ENCODE data around the gene PARP14. TPM values are rescaled to one million over a fixed set of nuclear protein-coding genes. Genes with fewer than 3 reads are reported as not detected.

PARP14 gene
- total RNA-seq, 1 experiment from 2014 or later, result 18.7 TPM

DNA sequence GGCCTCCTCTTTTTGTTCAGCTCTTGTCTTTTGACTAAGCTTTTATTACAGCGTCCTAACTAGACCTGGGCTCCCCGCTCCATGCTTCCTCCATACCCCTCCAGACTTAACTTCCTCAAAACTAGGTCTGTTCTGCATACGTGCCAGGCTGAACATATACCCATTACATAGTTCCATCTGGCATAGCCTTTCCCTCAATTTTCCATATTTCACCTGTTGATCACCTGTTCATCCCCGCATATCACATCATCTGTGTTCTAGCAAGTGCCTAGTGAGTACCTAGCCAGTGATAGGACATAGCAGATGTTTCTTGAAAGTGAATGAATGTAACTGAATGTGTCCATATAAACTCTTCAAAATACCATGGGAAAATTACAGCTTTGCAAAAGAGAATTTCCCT is 36.0 kb downstream of the PARP14 start:
- DNase-seq, result no peak
- Histone ChIP-seq H3K9ac (ENCODE audit: low read length) (no peak overlapping the region), H3K36me3 (ENCODE audit: insufficient read depth, low read length) (no peaks in the 10 kb centered on the region), H2AFZ (ENCODE audit: low read length) (no peak overlapping the region), H3K9me2 (replicated peaks; ENCODE audit: insufficient read depth, low read length) (no peaks in the 10 kb centered on the region), H3K4me3 (ENCODE audit: low read length) (no peak overlapping the region), H3K79me2 (ENCODE audit: low read length) (no peaks in the 10 kb centered on the region), H3K27me3 (ENCODE audit: low read length) (no peaks in the 10 kb centered on the region), H3K9me3 (ENCODE audit: low read length) (no peaks in the 10 kb centered on the region), H3K4me1 (ENCODE audit: low read length) (no peaks in the 10 kb centered on the region), H3K27ac (ENCODE audit: low read length) (no peak overlapping the region), H3K4me2 (ENCODE audit: low read depth, low read length, poor library complexity, severe bottlenecking) (no peak overlapping the region), H4K20me1 (ENCODE audit: insufficient read depth, low read depth, low read length) (no peaks in the 10 kb centered on the region)

DNA sequence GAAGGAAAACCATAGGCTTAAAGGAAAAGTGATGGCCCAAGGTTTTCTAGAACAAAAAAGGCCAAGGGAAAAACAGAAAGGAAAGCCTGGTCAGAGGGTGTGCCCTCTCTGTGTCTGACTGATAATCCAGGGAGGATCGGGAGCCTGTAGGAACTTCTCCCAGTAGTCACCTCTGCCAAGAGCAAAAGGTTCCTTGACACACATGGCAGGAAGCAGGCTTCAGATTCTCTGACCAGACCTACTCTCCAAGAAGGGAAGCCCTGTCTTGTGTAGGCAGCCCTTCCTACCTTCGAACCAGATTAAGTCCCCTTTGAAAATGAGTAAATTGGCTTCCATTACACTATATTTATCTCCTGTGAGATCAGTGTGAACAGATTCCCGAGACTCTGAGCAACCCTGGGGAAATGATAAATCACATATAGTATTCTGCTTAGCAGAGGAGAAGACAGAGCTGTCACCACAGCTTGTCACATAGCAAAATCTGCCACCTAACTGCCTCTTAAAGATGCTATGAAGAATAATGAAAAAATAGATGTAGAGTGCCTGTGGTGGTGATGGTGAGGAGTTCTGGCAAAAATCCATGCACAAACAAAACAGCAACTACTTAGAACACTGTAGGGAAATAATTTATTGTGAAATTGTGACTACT is 38.8 kb downstream of the PARP14 start:
- no peaks in the 10 kb centered on the region for H3K9me2 ChIP-seq (replicated peaks; ENCODE audit: insufficient read depth, low read length)
- H3K27me3 ChIP-seq (ENCODE audit: low read length), result no peaks in the 10 kb centered on the region
- H3K36me3 ChIP-seq (ENCODE audit: insufficient read depth, low read length), result no peaks in the 10 kb centered on the region
- H4K20me1 ChIP-seq (ENCODE audit: insufficient read depth, low read depth, low read length), result no peaks in the 10 kb centered on the region
- no peaks in the 10 kb centered on the region for H3K9me3 ChIP-seq (ENCODE audit: low read length)
- no peaks in the 10 kb centered on the region for H3K79me2 ChIP-seq (ENCODE audit: low read length)
- H2AFZ ChIP-seq (ENCODE audit: low read length), result no peak overlapping the region
- no peak for DNase-seq
- no peaks in the 10 kb centered on the region for H3K4me1 ChIP-seq (ENCODE audit: low read length)
- no peak overlapping the region for H3K27ac ChIP-seq (ENCODE audit: low read length)
- H3K9ac ChIP-seq (ENCODE audit: low read length), result no peak overlapping the region
- H3K4me2 ChIP-seq (ENCODE audit: low read depth, low read length, poor library complexity, severe bottlenecking), result no peak overlapping the region
- no peak overlapping the region for H3K4me3 ChIP-seq (ENCODE audit: low read length)

DNA sequence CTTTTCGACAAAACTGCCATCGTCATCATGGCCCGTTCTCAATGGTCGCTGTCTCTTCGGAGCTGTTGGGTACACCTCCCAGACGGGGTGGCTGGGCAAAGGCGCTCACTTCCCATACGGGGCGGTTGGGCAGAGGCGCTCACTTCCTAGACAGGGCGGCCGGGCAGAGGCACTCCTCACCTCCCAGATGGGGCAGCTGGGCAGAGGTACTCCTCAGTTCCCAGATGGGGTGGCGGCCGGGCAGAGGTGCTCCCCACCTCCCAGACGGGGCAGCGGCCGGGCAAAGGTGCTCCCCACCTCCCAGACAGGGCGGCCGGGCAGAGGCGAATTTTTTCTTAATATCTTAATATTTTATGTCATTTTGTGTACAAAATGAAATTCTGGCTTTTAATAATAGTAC is 44.5 kb downstream of the PARP14 start:
- no peaks in the 10 kb centered on the region for H3K27me3 ChIP-seq (ENCODE audit: low read length)
- no peak overlapping the region for H2AFZ ChIP-seq (ENCODE audit: low read length)
- H3K27ac ChIP-seq (ENCODE audit: low read length), result no peak overlapping the region
- no peaks in the 10 kb centered on the region for H3K4me1 ChIP-seq (ENCODE audit: low read length)
- no peak for DNase-seq
- no peak overlapping the region for H3K4me3 ChIP-seq (ENCODE audit: low read length)
- H3K79me2 ChIP-seq (ENCODE audit: low read length), result no peaks in the 10 kb centered on the region
- no peak overlapping the region for H3K4me2 ChIP-seq (ENCODE audit: low read depth, low read length, poor library complexity, severe bottlenecking)
- no peak overlapping the region for H3K9ac ChIP-seq (ENCODE audit: low read length)
- no peaks in the 10 kb centered on the region for H4K20me1 ChIP-seq (ENCODE audit: insufficient read depth, low read depth, low read length)
- H3K9me2 ChIP-seq (replicated peaks; ENCODE audit: insufficient read depth, low read length), result no peaks in the 10 kb centered on the region
- H3K36me3 ChIP-seq (ENCODE audit: insufficient read depth, low read length), result no peaks in the 10 kb centered on the region
- H3K9me3 ChIP-seq (ENCODE audit: low read length), result no peaks in the 10 kb centered on the region

DNA sequence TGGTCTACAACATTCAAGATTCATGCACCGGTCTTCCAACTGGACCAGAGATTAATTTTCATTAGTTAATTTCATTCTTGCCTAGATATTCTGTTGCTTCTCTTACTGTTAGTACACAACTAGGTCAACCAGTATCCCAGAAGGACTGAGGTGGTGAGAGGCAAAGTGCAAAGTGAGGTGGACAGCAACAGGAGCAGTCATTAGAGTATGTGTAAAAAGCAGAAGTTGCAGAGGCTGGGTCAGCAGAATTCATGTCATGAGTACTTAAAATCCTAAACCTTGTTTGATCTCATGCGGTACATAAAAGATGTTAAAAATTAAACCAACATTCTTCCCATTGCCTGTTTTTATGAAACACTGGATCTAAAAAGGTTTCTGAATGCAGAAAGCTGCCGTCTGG is 46.7 kb downstream of the PARP14 start:
- Histone ChIP-seq H3K27ac (ENCODE audit: low read length) (no peak overlapping the region), H2AFZ (ENCODE audit: low read length) (no peak overlapping the region)
- no peak for DNase-seq

DNA sequence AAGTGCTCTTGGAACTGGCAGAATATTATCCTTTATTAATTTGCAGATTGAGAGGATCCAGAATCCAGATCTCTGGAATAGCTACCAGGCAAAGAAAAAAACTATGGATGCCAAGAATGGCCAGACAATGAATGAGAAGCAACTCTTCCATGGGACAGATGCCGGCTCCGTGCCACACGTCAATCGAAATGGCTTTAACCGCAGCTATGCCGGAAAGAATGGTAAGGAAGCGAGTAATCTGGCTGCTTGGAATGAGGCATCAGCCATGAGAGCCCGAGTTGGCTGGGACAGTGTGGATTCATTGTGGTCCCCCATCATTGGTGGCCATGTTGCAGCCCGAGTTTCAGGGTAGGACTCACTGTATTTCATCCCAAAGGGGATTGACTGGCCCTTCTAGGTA is 47.1 kb downstream of the PARP14 start:
- H3K9ac ChIP-seq (ENCODE audit: low read length), result no peak overlapping the region
- no peaks in the 10 kb centered on the region for H3K27me3 ChIP-seq (ENCODE audit: low read length)
- no peak for DNase-seq
- H3K36me3 ChIP-seq (ENCODE audit: insufficient read depth, low read length), result no peaks in the 10 kb centered on the region
- no peak overlapping the region for H3K4me2 ChIP-seq (ENCODE audit: low read depth, low read length, poor library complexity, severe bottlenecking)
- no peaks in the 10 kb centered on the region for H3K4me1 ChIP-seq (ENCODE audit: low read length)
- H3K79me2 ChIP-seq (ENCODE audit: low read length), result no peaks in the 10 kb centered on the region
- H4K20me1 ChIP-seq (ENCODE audit: insufficient read depth, low read depth, low read length), result no peaks in the 10 kb centered on the region
- no peak overlapping the region for H2AFZ ChIP-seq (ENCODE audit: low read length)
- no peaks in the 10 kb centered on the region for H3K9me2 ChIP-seq (replicated peaks; ENCODE audit: insufficient read depth, low read length)
- no peak overlapping the region for H3K4me3 ChIP-seq (ENCODE audit: low read length)
- H3K9me3 ChIP-seq (ENCODE audit: low read length), result no peaks in the 10 kb centered on the region
- no peak overlapping the region for H3K27ac ChIP-seq (ENCODE audit: low read length)

More for the DNA sequence above, 46.7 kb downstream of the PARP14 start:
- no peak overlapping the region for H3K4me2 ChIP-seq (ENCODE audit: low read depth, low read length, poor library complexity, severe bottlenecking)
- no peak overlapping the region for H3K4me3 ChIP-seq (ENCODE audit: low read length)
- H3K36me3 ChIP-seq (ENCODE audit: insufficient read depth, low read length), result no peaks in the 10 kb centered on the region
- no peaks in the 10 kb centered on the region for H4K20me1 ChIP-seq (ENCODE audit: insufficient read depth, low read depth, low read length)
- no peaks in the 10 kb centered on the region for H3K27me3 ChIP-seq (ENCODE audit: low read length)
- H3K9me2 ChIP-seq (replicated peaks; ENCODE audit: insufficient read depth, low read length), result no peaks in the 10 kb centered on the region
- no peak overlapping the region for H3K9ac ChIP-seq (ENCODE audit: low read length)
- H3K4me1 ChIP-seq (ENCODE audit: low read length), result no peaks in the 10 kb centered on the region
- no peaks in the 10 kb centered on the region for H3K9me3 ChIP-seq (ENCODE audit: low read length)
- no peaks in the 10 kb centered on the region for H3K79me2 ChIP-seq (ENCODE audit: low read length)

DNA sequence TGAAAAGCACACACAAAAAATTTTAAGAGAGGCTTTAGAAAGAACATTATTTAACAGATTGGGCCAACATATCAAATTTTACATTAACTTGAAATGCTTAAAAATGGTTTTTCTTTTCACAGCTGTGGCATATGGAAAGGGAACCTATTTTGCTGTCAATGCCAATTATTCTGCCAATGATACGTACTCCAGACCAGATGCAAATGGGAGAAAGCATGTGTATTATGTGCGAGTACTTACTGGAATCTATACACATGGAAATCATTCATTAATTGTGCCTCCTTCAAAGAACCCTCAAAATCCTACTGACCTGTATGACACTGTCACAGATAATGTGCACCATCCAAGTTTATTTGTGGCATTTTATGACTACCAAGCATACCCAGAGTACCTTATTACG is 47.5 kb downstream of the PARP14 start:
- Histone ChIP-seq H3K27ac (ENCODE audit: low read length) (no peak overlapping the region), H3K27me3 (ENCODE audit: low read length) (no peaks in the 10 kb centered on the region), H3K9me3 (ENCODE audit: low read length) (no peaks in the 10 kb centered on the region), H3K4me1 (ENCODE audit: low read length) (no peaks in the 10 kb centered on the region), H3K79me2 (ENCODE audit: low read length) (no peaks in the 10 kb centered on the region), H3K9ac (ENCODE audit: low read length) (no peak overlapping the region), H3K4me3 (ENCODE audit: low read length) (no peak overlapping the region), H3K9me2 (replicated peaks; ENCODE audit: insufficient read depth, low read length) (no peaks in the 10 kb centered on the region), H4K20me1 (ENCODE audit: insufficient read depth, low read depth, low read length) (no peaks in the 10 kb centered on the region), H3K36me3 (ENCODE audit: insufficient read depth, low read length) (no peaks in the 10 kb centered on the region), H3K4me2 (ENCODE audit: low read depth, low read length, poor library complexity, severe bottlenecking) (no peak overlapping the region), H2AFZ (ENCODE audit: low read length) (no peak overlapping the region)
- DNase-seq, result no peak

DNA sequence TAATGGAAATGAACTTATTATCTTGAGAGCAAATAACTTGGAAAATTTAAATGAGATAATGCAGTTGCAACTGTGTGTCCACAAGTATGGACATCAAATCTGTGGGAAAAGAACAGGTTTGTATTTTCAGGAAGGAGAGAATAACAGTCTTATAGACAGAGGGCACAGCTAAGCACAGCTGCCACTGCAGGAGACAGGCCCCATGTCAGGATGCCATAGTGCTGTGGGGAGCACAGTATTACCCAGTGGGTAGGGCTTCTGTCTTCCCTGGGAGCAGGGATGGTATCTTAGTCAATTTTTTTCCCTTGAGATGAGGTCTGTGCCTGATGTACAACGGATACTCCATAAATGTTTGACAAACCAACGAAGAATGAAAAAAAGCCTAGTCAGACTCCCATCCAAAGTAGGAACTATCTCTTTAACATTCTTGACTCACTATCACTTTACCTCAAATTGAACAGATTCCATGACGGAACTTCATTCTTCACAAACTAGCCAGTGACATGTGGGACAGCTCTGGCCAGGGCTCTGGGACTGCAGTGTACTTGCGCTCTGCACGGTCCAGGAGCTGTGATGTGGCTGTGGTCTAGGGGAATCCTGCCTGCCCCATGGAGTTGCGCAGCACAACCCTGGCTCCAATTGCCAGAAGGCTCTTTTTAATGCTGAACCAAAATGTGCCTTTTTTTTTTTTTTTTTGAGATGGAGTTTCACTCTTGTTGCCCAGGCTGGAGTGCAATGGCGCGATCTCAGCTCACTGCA is 48.3 kb downstream of the PARP14 start:
- Histone ChIP-seq H3K4me2 (ENCODE audit: low read depth, low read length, poor library complexity, severe bottlenecking) (no peak overlapping the region), H3K27ac (ENCODE audit: low read length) (no peak overlapping the region), H3K9ac (ENCODE audit: low read length) (no peak overlapping the region), H4K20me1 (ENCODE audit: insufficient read depth, low read depth, low read length) (no peaks in the 10 kb centered on the region), H3K4me3 (ENCODE audit: low read length) (no peak overlapping the region), H3K4me1 (ENCODE audit: low read length) (no peaks in the 10 kb centered on the region), H3K27me3 (ENCODE audit: low read length) (no peaks in the 10 kb centered on the region), H2AFZ (ENCODE audit: low read length) (no peak overlapping the region), H3K9me3 (ENCODE audit: low read length) (no peaks in the 10 kb centered on the region), H3K36me3 (ENCODE audit: insufficient read depth, low read length) (no peaks in the 10 kb centered on the region), H3K79me2 (ENCODE audit: low read length) (no peaks in the 10 kb centered on the region), H3K9me2 (replicated peaks; ENCODE audit: insufficient read depth, low read length) (no peaks in the 10 kb centered on the region)
- DNase-seq, result no peak

DNA sequence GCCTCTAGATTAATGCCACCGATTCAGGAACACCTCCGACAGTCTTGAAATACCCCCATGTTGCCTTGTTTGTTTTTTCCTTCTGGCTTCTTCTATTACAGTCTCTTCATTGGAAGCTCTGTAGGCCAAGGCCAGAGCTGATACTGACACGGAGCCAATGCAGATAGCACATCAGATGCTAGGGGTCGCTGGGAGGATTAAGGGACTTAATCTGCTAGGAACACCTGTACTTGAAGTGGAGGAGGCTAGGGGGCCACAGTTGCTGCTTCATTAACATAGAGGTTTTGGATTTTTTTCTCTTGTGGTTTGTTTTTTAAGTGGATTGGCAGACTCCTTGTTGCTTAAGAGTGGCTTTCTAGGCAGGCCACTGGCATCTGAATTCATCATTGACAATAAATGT is 49.6 kb downstream of the PARP14 start:
- H2AFZ ChIP-seq (ENCODE audit: low read length), result no peak overlapping the region
- no peak overlapping the region for H3K27ac ChIP-seq (ENCODE audit: low read length)
- H3K36me3 ChIP-seq (ENCODE audit: insufficient read depth, low read length), result no peaks in the 10 kb centered on the region
- no peak for DNase-seq
- H3K79me2 ChIP-seq (ENCODE audit: low read length), result no peaks in the 10 kb centered on the region
- no peaks in the 10 kb centered on the region for H3K9me3 ChIP-seq (ENCODE audit: low read length)
- H4K20me1 ChIP-seq (ENCODE audit: insufficient read depth, low read depth, low read length), result no peaks in the 10 kb centered on the region
- no peaks in the 10 kb centered on the region for H3K4me1 ChIP-seq (ENCODE audit: low read length)
- H3K27me3 ChIP-seq (ENCODE audit: low read length), result no peaks in the 10 kb centered on the region
- no peak overlapping the region for H3K9ac ChIP-seq (ENCODE audit: low read length)
- H3K4me3 ChIP-seq (ENCODE audit: low read length), result no peak overlapping the region
- H3K4me2 ChIP-seq (ENCODE audit: low read depth, low read length, poor library complexity, severe bottlenecking), result no peak overlapping the region
- H3K9me2 ChIP-seq (replicated peaks; ENCODE audit: insufficient read depth, low read length), result no peaks in the 10 kb centered on the region

Measured in Karpas-422 (cell line).